ENCODE data around the gene CORO2A. TPM values are rescaled to one million over a fixed set of nuclear protein-coding genes. Genes with fewer than 3 reads are reported as not detected.
"Not testable (repeated sequence)": the region's sequence is repeated elsewhere in the genome, so short reads cannot be mapped to it uniquely, and the experiment has no call there.

Gene CORO2A
- polyA plus RNA-seq, 1 experiment, result 1.4 TPM

DNA sequence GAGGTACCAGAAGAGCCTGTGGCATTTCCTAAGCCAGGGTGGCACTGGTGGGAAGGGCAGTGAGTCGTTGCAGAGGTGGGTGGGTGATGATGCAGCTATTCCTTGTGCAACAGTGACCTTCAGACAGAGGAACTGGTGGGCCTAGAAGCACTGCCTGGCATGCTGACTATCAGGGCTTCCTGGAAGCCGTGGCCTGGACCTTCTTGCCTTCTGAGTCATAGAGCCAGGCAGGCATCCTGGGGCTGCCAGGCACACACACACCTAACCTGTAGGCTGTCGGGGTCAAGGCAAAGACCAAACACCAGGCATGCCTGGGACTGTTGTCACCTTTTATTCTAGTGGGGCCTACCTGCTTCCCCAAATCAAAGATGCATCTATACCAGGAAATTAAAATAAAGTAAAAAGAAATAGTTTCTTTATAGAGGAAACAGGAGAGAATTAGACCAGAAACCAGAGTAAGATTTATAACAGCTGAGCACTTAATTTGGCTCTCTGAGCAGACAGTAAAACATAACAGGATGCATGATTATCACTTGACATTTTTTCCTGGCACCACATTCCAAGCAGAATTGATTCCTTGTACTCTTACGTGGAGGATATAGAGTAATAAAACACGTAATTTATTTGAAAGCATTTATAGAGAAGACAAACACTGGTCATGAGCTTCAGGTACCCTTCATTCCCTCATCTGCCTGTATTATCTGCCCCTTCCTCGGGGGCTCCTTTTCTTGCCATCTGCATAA, 110.8 kb downstream of the CORO2A start:
- CTCF ChIA-PET, result interaction anchor here (1.4 kb wide), 2 partner anchors 8 to 157 kb away, joined by 4 to 6 read pairs; no protein-coding TSS in a partner anchor

DNA sequence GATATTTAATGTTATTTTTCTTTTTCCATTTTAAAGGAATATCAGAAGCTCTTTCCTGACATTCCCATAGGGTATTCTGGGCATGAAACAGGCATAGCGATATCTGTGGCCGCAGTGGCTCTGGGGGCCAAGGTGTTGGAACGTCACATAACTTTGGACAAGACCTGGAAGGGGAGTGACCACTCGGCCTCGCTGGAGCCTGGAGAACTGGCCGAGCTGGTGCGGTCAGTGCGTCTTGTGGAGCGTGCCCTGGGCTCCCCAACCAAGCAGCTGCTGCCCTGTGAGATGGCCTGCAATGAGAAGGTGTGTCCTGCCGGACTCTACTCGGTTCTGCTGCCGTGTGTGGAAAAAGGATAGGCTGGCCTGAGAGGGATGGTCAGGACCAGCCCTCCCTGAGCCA, 111.7 kb downstream of the CORO2A start:
- H3K27ac ChIP-seq (ENCODE audit: low read depth, low read length), result peak overlapping the region; percentile 52
- CTCF ChIA-PET, result interaction anchor here (0.9 to 1.4 kb wide), 2 partner anchors 157 to 158 kb away, joined by 3 to 4 read pairs; partner anchors contain the start of gene TRMO

More for the DNA sequence above, 110.8 kb downstream of the CORO2A start:
- Histone ChIP-seq H3K27me3 (ENCODE audit: control insufficient read depth, insufficient read depth, low read length) (no peaks in the 10 kb centered on the region), H3K4me3 (ENCODE audit: low read depth, low read length) (no peak overlapping the region), H3K27ac (ENCODE audit: low read depth, low read length) (peak overlapping the region; percentile 65), H3K9me3 (ENCODE audit: control insufficient read depth, insufficient read depth, low read length) (no peaks in the 10 kb centered on the region)
- POLR2A ChIA-PET, result interaction anchor here (1.9 kb wide), 1 partner anchor 25 kb away, joined by 6 read pairs; the partner anchor contains the start of gene NANS
- TF ChIP-seq, protein P1, sequence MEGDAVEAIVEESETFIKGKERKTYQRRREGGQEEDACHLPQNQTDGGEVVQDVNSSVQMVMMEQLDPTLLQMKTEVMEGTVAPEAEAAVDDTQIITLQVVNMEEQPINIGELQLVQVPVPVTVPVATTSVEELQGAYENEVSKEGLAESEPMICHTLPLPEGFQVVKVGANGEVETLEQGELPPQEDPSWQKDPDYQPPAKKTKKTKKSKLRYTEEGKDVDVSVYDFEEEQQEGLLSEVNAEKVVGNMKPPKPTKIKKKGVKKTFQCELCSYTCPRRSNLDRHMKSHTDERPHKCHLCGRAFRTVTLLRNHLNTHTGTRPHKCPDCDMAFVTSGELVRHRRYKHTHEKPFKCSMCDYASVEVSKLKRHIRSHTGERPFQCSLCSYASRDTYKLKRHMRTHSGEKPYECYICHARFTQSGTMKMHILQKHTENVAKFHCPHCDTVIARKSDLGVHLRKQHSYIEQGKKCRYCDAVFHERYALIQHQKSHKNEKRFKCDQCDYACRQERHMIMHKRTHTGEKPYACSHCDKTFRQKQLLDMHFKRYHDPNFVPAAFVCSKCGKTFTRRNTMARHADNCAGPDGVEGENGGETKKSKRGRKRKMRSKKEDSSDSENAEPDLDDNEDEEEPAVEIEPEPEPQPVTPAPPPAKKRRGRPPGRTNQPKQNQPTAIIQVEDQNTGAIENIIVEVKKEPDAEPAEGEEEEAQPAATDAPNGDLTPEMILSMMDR (IDR thresholded peaks at IDR 0.05; ENCODE audit: low read depth, low read length), result no peak
- no peak for DNase-seq (ENCODE audit: low read depth, low spot score)

DNA sequence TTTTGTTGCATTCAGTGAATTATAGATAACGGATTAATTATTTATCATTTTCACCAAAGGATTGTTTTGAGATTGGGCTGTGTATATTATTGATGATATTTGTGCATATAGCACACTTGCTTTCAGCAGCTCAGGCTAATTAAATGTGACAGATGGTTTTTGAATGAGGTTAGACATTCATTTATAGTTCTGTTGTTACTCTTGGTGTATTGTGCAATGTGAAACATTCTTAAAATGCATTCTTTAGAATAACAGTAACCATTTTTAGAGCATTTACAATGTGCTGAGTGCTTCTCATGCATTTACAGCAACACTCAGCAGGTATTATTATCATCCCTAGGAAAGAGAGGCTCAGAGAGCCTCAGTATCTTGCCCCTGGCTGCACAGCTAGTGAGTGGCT, 112.1 kb downstream of the CORO2A start:
- no peak overlapping the region for H3K4me3 ChIP-seq (ENCODE audit: low read depth, low read length)
- ChIA-PET CTCF (interaction anchor here (0.9 to 1.4 kb wide), 3 partner anchors 156 to 183 kb away, joined by 3 to 5 read pairs (median 4); partner anchors contain the start of gene TRMO), POLR2A (interaction anchor here (1.9 kb wide), 1 partner anchor 24 kb away, joined by 6 read pairs; the partner anchor contains the start of gene NANS)
- H3K27ac ChIP-seq (ENCODE audit: low read depth, low read length), result peak overlapping the region; percentile 52
- no peaks in the 10 kb centered on the region for H3K9me3 ChIP-seq (ENCODE audit: control insufficient read depth, insufficient read depth, low read length)
- TF ChIP-seq, protein P1 (IDR thresholded peaks at IDR 0.05; ENCODE audit: low read depth, low read length), result no peak
- H3K27me3 ChIP-seq (ENCODE audit: control insufficient read depth, insufficient read depth, low read length), result no peaks in the 10 kb centered on the region
- no peak for DNase-seq (ENCODE audit: low read depth, low spot score)

More for the DNA sequence above, 111.7 kb downstream of the CORO2A start:
- no peak overlapping the region for H3K4me3 ChIP-seq (ENCODE audit: low read depth, low read length)
- H3K9me3 ChIP-seq (ENCODE audit: control insufficient read depth, insufficient read depth, low read length), result no peaks in the 10 kb centered on the region
- no peak for DNase-seq (ENCODE audit: low read depth, low spot score)
- TF ChIP-seq, protein P1 (IDR thresholded peaks at IDR 0.05; ENCODE audit: low read depth, low read length), result no peak
- no peaks in the 10 kb centered on the region for H3K27me3 ChIP-seq (ENCODE audit: control insufficient read depth, insufficient read depth, low read length)
- POLR2A ChIA-PET, result interaction anchor here (1.9 kb wide), 1 partner anchor 24 kb away, joined by 6 read pairs; the partner anchor contains the start of gene NANS

DNA sequence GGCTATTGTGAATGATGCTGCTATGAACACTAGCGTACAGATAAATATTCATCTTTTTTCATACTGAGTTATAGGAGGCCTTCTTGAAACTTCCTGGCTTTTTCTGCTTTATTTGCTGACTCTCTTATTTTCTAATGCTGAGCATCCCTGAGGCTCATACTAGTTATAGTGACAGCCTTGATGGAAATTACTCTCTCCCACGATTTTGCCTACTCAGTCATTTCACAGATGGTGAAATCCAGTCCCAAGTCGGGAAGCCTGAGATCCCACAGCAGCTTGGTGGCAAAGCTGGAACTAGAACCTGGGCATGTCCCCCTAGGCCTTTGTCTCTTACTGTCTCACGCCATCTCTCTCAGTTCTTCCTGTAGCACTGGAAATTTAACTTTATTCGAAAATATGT, 113.5 kb downstream of the CORO2A start:
- ChIA-PET CTCF (no interaction called here), POLR2A (no interaction called here)
- H3K27ac ChIP-seq (ENCODE audit: low read depth, low read length), result no peak overlapping the region
- H3K9me3 ChIP-seq (ENCODE audit: control insufficient read depth, insufficient read depth, low read length), result no peaks in the 10 kb centered on the region
- no peak overlapping the region for H3K4me3 ChIP-seq (ENCODE audit: low read depth, low read length)
- TF ChIP-seq, protein P1 (IDR thresholded peaks at IDR 0.05; ENCODE audit: low read depth, low read length), result no peak
- no peaks in the 10 kb centered on the region for H3K27me3 ChIP-seq (ENCODE audit: control insufficient read depth, insufficient read depth, low read length)
- DNase-seq (ENCODE audit: low read depth, low spot score), result no peak

DNA sequence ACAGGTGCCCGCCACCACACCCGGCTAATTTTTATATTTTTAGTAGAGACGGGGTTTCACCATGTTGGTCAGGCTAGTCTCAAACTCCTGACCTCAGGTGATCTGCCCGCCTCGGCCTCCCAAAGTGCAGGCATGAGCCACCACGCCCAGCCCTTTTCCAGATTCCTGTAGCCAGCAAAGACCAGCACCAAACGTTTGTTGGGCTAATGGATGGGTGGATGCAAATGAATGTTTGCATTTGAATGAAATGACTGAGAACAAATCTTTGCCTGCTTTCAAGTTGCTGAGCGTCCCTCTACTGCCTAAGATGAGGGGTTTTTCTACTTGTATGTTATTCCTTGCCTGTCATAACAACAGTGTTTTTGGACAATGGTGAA, 115.9 kb downstream of the CORO2A start:
- POLR2A ChIA-PET; H3K4me3 ChIP-seq (ENCODE audit: low read depth, low read length); H3K27me3 ChIP-seq (ENCODE audit: control insufficient read depth, insufficient read depth, low read length); H3K27ac ChIP-seq (ENCODE audit: low read depth, low read length); DNase-seq (ENCODE audit: low read depth, low spot score); H3K9me3 ChIP-seq (ENCODE audit: control insufficient read depth, insufficient read depth, low read length): not testable (repeated sequence)
- CTCF ChIA-PET, result interaction anchor here (1.0 kb wide), 2 partner anchors 154 to 188 kb away, joined by 3 read pairs; partner anchors contain the start of gene TRMO

Measured in AG04450 (cell line).